H9 (cell line): ENCODE results near the gene CABP4. TPM values are rescaled to one million over a fixed set of nuclear protein-coding genes. Genes with fewer than 3 reads are reported as not detected.
A peak's percentile ranks its signal among the peaks of the same experiment; 100 is the strongest.

Source experiments
- DNase-seq: peaks from one replicate; pipeline ENCODE4 v3.0.0-alpha.2; 2017
- H2AFZ ChIP-seq: one replicate; pipeline ENCODE4 v1.6.1; 2013; ENCODE audit warnings: mild to moderate bottlenecking, low read length, control low read depth, moderate library complexity
- H2AK5ac ChIP-seq: 2 replicates; pipeline ENCODE4 v1.6.1; 2013; ENCODE audit warnings: low read length, control low read depth, mixed read lengths; ENCODE audit not compliant: insufficient read length
- H2BK120ac ChIP-seq: one replicate; pipeline ENCODE4 v1.6.1; 2013; ENCODE audit warnings: low read depth, mild to moderate bottlenecking, low read length, control low read depth, inconsistent platforms; ENCODE audit not compliant: poor library complexity, severe bottlenecking
- H2BK12ac ChIP-seq: 2 replicates; pipeline ENCODE4 v1.6.1; 2013; ENCODE audit warnings: low read length, control low read depth, mixed read lengths, low read depth; ENCODE audit not compliant: insufficient read length
- H2BK15ac ChIP-seq: 2 replicates; pipeline ENCODE4 v1.6.1; 2013; ENCODE audit warnings: low read depth, low read length, control low read depth
- H2BK20ac ChIP-seq: one replicate; pipeline ENCODE4 v1.6.1; 2013; ENCODE audit warnings: low read depth, mild to moderate bottlenecking, low read length, control low read depth, inconsistent platforms; ENCODE audit not compliant: poor library complexity, severe bottlenecking
- H2BK5ac ChIP-seq: 2 replicates; pipeline ENCODE4 v1.6.1; 2013; ENCODE audit warnings: low read length, control low read depth, mixed read lengths; ENCODE audit not compliant: insufficient read length
- H3K14ac ChIP-seq: 2 replicates; pipeline ENCODE4 v1.6.1; 2013; ENCODE audit warnings: low read length, control low read depth; ENCODE audit not compliant: insufficient read depth
- H3K18ac ChIP-seq: 2 replicates; pipeline ENCODE4 v1.6.1; 2013; ENCODE audit warnings: low read depth, mild to moderate bottlenecking, mixed read lengths, low read length, control low read depth; ENCODE audit not compliant: insufficient read length
- H3K23ac ChIP-seq: 2 replicates; pipeline ENCODE4 v1.6.1; 2013; ENCODE audit warnings: low read length, control low read depth, mixed read lengths, low read depth; ENCODE audit not compliant: insufficient read length
- H3K23me2 ChIP-seq: 2 replicates; pipeline ENCODE4 v1.6.1; 2013; ENCODE audit warnings: low read depth, mild to moderate bottlenecking, mixed read lengths, low read length, control low read depth; ENCODE audit not compliant: insufficient read length, poor library complexity, severe bottlenecking
- H3K27ac ChIP-seq: 2 replicates; pipeline ENCODE4 v1.5.1; 2013; ENCODE audit warnings: low read length, control low read depth, mixed read lengths, low read depth; ENCODE audit not compliant: insufficient read length
- H3K27me3 ChIP-seq: 2 replicates; pipeline ENCODE4 v1.6.1; 2013; ENCODE audit warnings: low read length, control low read depth, inconsistent platforms; ENCODE audit not compliant: insufficient read depth
- H3K4ac ChIP-seq: 2 replicates; pipeline ENCODE4 v1.6.1; 2013; ENCODE audit warnings: low read depth, mild to moderate bottlenecking, control low read depth, inconsistent platforms, low read length, moderate library complexity
- H3K4me1 ChIP-seq: 2 replicates; pipeline ENCODE4 v1.6.1; 2013; ENCODE audit warnings: low read length, control low read depth, inconsistent platforms; ENCODE audit not compliant: insufficient read depth
- H3K4me2 ChIP-seq: 2 replicates; pipeline ENCODE4 v1.6.1; 2013; ENCODE audit warnings: low read length, control low read depth, mixed read lengths; ENCODE audit not compliant: insufficient read length, insufficient read depth
- H3K56ac ChIP-seq: 2 replicates; pipeline ENCODE4 v1.6.1; 2013; ENCODE audit warnings: low read depth, mild to moderate bottlenecking, mixed read lengths, low read length, control low read depth; ENCODE audit not compliant: insufficient read length
- H3K79me1 ChIP-seq: 2 replicates; pipeline ENCODE4 v1.6.1; 2013; ENCODE audit warnings: low read depth, mild to moderate bottlenecking, moderate library complexity, low read length, control low read depth, inconsistent platforms; ENCODE audit not compliant: insufficient read depth, poor library complexity, severe bottlenecking
- H3K79me2 ChIP-seq: 2 replicates; pipeline ENCODE4 v1.6.1; 2013; ENCODE audit warnings: low read length, control low read depth, inconsistent platforms; ENCODE audit not compliant: insufficient read depth
- H3K9ac ChIP-seq: 2 replicates; pipeline ENCODE4 v1.6.1; 2013; ENCODE audit warnings: low read length, control low read depth, mixed read lengths; ENCODE audit not compliant: insufficient read length; ENCODE audit errors: extremely low read depth
- H3K9me3 ChIP-seq: one replicate; pipeline ENCODE4 v1.6.1; 2013; ENCODE audit warnings: low read depth, low read length, inconsistent platforms; ENCODE audit not compliant: control insufficient read depth
- H3T11ph ChIP-seq: one replicate; pipeline ENCODE4 v1.6.1; 2013; ENCODE audit warnings: mild to moderate bottlenecking, low read length, control low read depth, inconsistent platforms
- H4K20me1 ChIP-seq: one replicate; pipeline ENCODE4 v1.6.1; 2013; ENCODE audit not compliant: control insufficient read depth, insufficient read length, insufficient read depth
- H4K5ac ChIP-seq: 2 replicates; pipeline ENCODE4 v1.6.1; 2013; ENCODE audit warnings: low read depth, mild to moderate bottlenecking, mixed read lengths, low read length, control low read depth; ENCODE audit not compliant: insufficient read length
- H4K8ac ChIP-seq: replicated peaks from 2 replicates; pipeline ENCODE4 v1.6.1; 2013; ENCODE audit warnings: low read length, control low read depth, mixed read lengths, low read depth; ENCODE audit not compliant: insufficient read length
- H4K91ac ChIP-seq: 2 replicates; pipeline ENCODE4 v1.6.1; 2013; ENCODE audit warnings: low read depth, mild to moderate bottlenecking, moderate library complexity, mixed read lengths, low read length, control low read depth; ENCODE audit not compliant: insufficient read length
- H3K27ac Mint-ChIP-seq, 3 experiments: 2 replicates in 2 of 3; 3 replicates in 1 of 3; pipeline ENCODE4 v1.8.0; 2020 to 2021; ENCODE audit warnings: mixed read lengths in 3 of 3, mild to moderate bottlenecking in 1 of 3, moderate library complexity in 1 of 3
- H3K27me3 Mint-ChIP-seq: 2 replicates; pipeline ENCODE4 v1.8.0; 2021; ENCODE audit warnings: low read depth, mild to moderate bottlenecking, moderate library complexity, mixed read lengths
- H3K36me3 Mint-ChIP-seq, 3 experiments: 2 replicates in 2 of 3; 3 replicates in 1 of 3; pipeline ENCODE4 v1.8.0; 2020 to 2021; ENCODE audit warnings: low read depth in 3 of 3, mixed read lengths in 3 of 3; ENCODE audit not compliant: insufficient read depth in 1 of 3
- H3K4me1 Mint-ChIP-seq, 2 experiments: 2 replicates each; pipeline ENCODE4 v1.8.0; 2020; ENCODE audit warnings: mixed read lengths in 2 of 2
- H3K4me3 Mint-ChIP-seq, 2 experiments: 2 replicates in 1 of 2; 3 replicates in 1 of 2; pipeline ENCODE4 v1.8.0; 2020 to 2021; ENCODE audit warnings: mild to moderate bottlenecking in 2 of 2, mixed read lengths in 2 of 2, moderate library complexity in 1 of 2
- H3K9me3 Mint-ChIP-seq, 2 experiments: 2 replicates in 1 of 2; 3 replicates in 1 of 2; pipeline ENCODE4 v1.8.0; 2020; ENCODE audit warnings: mild to moderate bottlenecking in 2 of 2, mixed read lengths in 2 of 2, moderate library complexity in 1 of 2
- CTCF ChIP-seq: fragments of 200-600 bp; sonication (generic); conservative IDR thresholded peaks from 3 replicates; pipeline ENCODE4 v1.8.0; 2021; ENCODE audit warnings: antibody characterized with exemption, mild to moderate bottlenecking
- whole genome bisulfite sequencing: extraction: QIAGEN DNeasy Blood & Tissue Kit; methylation state at CpG from one replicate; pipeline ENCODE4 v1.1.7; 2013; ENCODE audit warnings: missing lambda C conversion rate, low lambda C conversion rate, mixed read lengths; ENCODE audit not compliant: insufficient read length; ENCODE audit errors: extremely low coverage; 5-methylcytosine and 5-hydroxymethylcytosine counted together
- total RNA-seq: library from RNA; stranded (reverse); gene quantifications from 2 replicates; pipeline ENCODE4 v1.2.1, GENCODE V29; 2021

The CABP4 gene
- total RNA-seq, 1 experiment from 2014 or later = not detected

- Histone ChIP-seq H4K91ac (no peak overlapping the region), H3T11ph (no peak overlapping the region), H3K79me1 (no peaks in the 10 kb centered on the region), H3K27me3 (no peaks in the 10 kb centered on the region), H2AFZ (no peak overlapping the region), H2BK20ac (no peak overlapping the region), H3K4ac (no peak overlapping the region), H3K9me3 (no peaks in the 10 kb centered on the region), H3K23ac (no peak overlapping the region), H3K79me2 (no peaks in the 10 kb centered on the region), H3K14ac (no peak overlapping the region), H4K20me1 (no peaks in the 10 kb centered on the region), H3K27ac (no peak overlapping the region), H3K56ac (no peak overlapping the region), H3K4me1 (no peaks in the 10 kb centered on the region; the same call in 1 of the 2 replicates), H2BK15ac (no peak overlapping the region), H3K4me2 (no peak overlapping the region), H2BK120ac (no peak overlapping the region), H2BK5ac (no peak overlapping the region), H4K8ac (no peak overlapping the region), H3K18ac (no peak overlapping the region), H2AK5ac (no peak overlapping the region), H4K5ac (no peak overlapping the region), H3K9ac (no peak overlapping the region), H2BK12ac (no peak overlapping the region), H3K23me2 (peaks cover 4% of the 10 kb centered on the region)
- Mint-ChIP-seq H3K36me3 (peaks cover 10 to 35% (median 33%) of the 10 kb centered on the region in 3 experiments; a peak in 6 of 7 replicates), H3K9me3 (no peaks in the 10 kb centered on the region), H3K27me3 (no peaks in the 10 kb centered on the region; the same call in 1 of the 2 replicates), H3K27ac (no peak overlapping the region), H3K4me1 (peaks cover 4 to 18% of the 10 kb centered on the region in 2 experiments), H3K4me3 (peak overlapping the region in 1 of 2 experiments; percentile 40; a peak in 2 of 5 replicates)
- TF ChIP-seq CTCF = no peak
- DNase-seq = no peak
- no CpG with 5 or more reads among the region's 17 CpGs for WGBS
These were observed 14.7 kb upstream of the CABP4 start for GRCh38 chr11:67440229-67441097.
